A549 treated with dexamethasone at 1 μM for 4 hours (cell line): ENCODE measurements around the gene P2RY6. TPM values are rescaled to one million over a fixed set of nuclear protein-coding genes. Genes with fewer than 3 reads are reported as not detected.

ENCODE experiments used
- total RNA-seq: library from RNA; stranded (reverse); fragments of 200-300 nt; extraction: Qiagen RNA extraction; gene quantifications from 5 replicates; pipeline ENCODE4 v1.2.3, GENCODE V29; 2022

The P2RY6 gene
- total RNA-seq, result 2.8 to 6.6 TPM (median 5.5 TPM) in 5 replicates

GRCh38 chr11:73271936-73272679, at the start of gene P2RY6:
Gene P2RY6 (plus strand): TSS chr11:73272338. CDS start chr11:73296519, 24,181 bp downstream.

GRCh38 chr11:73308003-73308960, 36.1 kb downstream of the P2RY6 start, which contains the start of gene ARHGEF17:
Gene ARHGEF17 (plus strand): TSS chr11:73308276. CDS start chr11:73308639, 363 bp downstream.

Other genes starting within 250 kb of the P2RY6 start
- 8.6 to 11.2 TPM (median 10.5 TPM) in 5 replicates for gene FCHSD2, start 130.0 kb upstream of the P2RY6 start, total RNA-seq
- 7.7 to 14.2 TPM (median 11.5 TPM) in 5 replicates for gene P2RY2, start 54.1 kb upstream of the P2RY6 start, total RNA-seq
- gene ARHGEF17, start 35.9 kb downstream of the P2RY6 start, total RNA-seq, result 7.8 to 14.7 TPM (median 12.1 TPM) in 5 replicates
- 5.3 to 6.7 TPM (median 6.1 TPM) in 5 replicates for gene RELT, start 104.1 kb downstream of the P2RY6 start, total RNA-seq